Measurements from ENCODE around the gene ST8SIA1. TPM values are rescaled to one million over a fixed set of nuclear protein-coding genes. Genes with fewer than 3 reads are reported as not detected.

Gene ST8SIA1
- polyA plus RNA-seq, 1 of the 3 experiments (the other 2 are of a cell fraction) = 0.12 TPM

GRCh38 chr12:22321018-22321605 is 13.4 kb downstream of the ST8SIA1 start:
- no peak overlapping the region for H3K27ac ChIP-seq (ENCODE audit: low read depth in 2 of 2, low read length in 1 of 2)
- DNase-seq = no peak
- H4K20me1 ChIP-seq (ENCODE audit: insufficient read depth) = no peaks in the 10 kb centered on the region
- POLR2A ChIA-PET = no interaction called here
- WGBS (ENCODE audit: low lambda C conversion rate) = 49% methylated on average over 11 of the region's 11 CpGs
- no peak overlapping the region for H3K4me2 ChIP-seq
- H3K79me2 ChIP-seq (ENCODE audit: insufficient read depth) = no peaks in the 10 kb centered on the region
- H3K9me2 ChIP-seq = no peaks in the 10 kb centered on the region
- H3K9ac ChIP-seq = no peak overlapping the region
- no peak overlapping the region for H3K4me3 ChIP-seq (ENCODE audit: low read depth in 2 of 2, low read length in 1 of 2)
- H3F3A ChIP-seq (replicated peaks; ENCODE audit: insufficient read depth) = no peaks in the 10 kb centered on the region
- no peak overlapping the region for H2AFZ ChIP-seq (ENCODE audit: low read depth)
- TF ChIP-seq RAD21 (IDR thresholded peaks at IDR 0.05; ENCODE audit: low read length) = no peak
- no peak for TF ChIP-seq GABPA (IDR thresholded peaks at IDR 0.05; ENCODE audit: low read depth)
- TF ChIP-seq RFX5 (IDR thresholded peaks at IDR 0.05; ENCODE audit: low read length) = no peak
- no peak for TF ChIP-seq FOXJ3 (CRISPR knock-in tag; IDR thresholded peaks at IDR 0.05)
- no peak for TF ChIP-seq TAF1 (IDR thresholded peaks at IDR 0.05; ENCODE audit: borderline replicate concordance, low read depth, low read length)
- TF ChIP-seq GATA2 (CRISPR knock-in tag; IDR thresholded peaks at IDR 0.05) = no peak
- no peak for TF ChIP-seq MEF2A (IDR thresholded peaks at IDR 0.05; ENCODE audit: borderline replicate concordance, low read depth)
- TF ChIP-seq CTCF (IDR thresholded peaks at IDR 0.05) = no peak
- no peak for TF ChIP-seq MXI1 (IDR thresholded peaks at IDR 0.05; ENCODE audit: low read depth, low read length)
- TF ChIP-seq USF2 (IDR thresholded peaks at IDR 0.05; ENCODE audit: borderline replicate concordance, low read depth, low read length) = no peak
- no peak for TF ChIP-seq RCOR1 (IDR thresholded peaks at IDR 0.05; ENCODE audit: low read length)
- TF ChIP-seq TEAD4 (IDR thresholded peaks at IDR 0.05; ENCODE audit: borderline replicate concordance, insufficient read depth) = no peak
- TF ChIP-seq ZBTB33 (IDR thresholded peaks at IDR 0.05; ENCODE audit: borderline replicate concordance, low read depth) = no peak
- no peak for TF ChIP-seq EP300 (IDR thresholded peaks at IDR 0.05; ENCODE audit: borderline replicate concordance in 1 of 2, low read depth in 1 of 2, low read length in 1 of 2)
- no peak for TF ChIP-seq PBX3 (IDR thresholded peaks at IDR 0.05)
- TF ChIP-seq REST (IDR thresholded peaks at IDR 0.05; ENCODE audit: low read depth, low read length) = no peak
- TF ChIP-seq NFIC (IDR thresholded peaks at IDR 0.05; ENCODE audit: borderline replicate concordance) = no peak
- no peak for TF ChIP-seq FOXM1 (IDR thresholded peaks at IDR 0.05; ENCODE audit: low read depth)
- TF ChIP-seq CHD2 (IDR thresholded peaks at IDR 0.05; ENCODE audit: low read length, partially characterized antibody) = no peak
- no peak for TF ChIP-seq EZH2phosphoT487 (IDR thresholded peaks at IDR 0.05; ENCODE audit: borderline replicate concordance, low read depth)
- CTCF ChIA-PET = interaction anchor here (0.6 to 1.4 kb wide), 2 partner anchors 14 to 131 kb away, joined by 3 to 6 read pairs; no protein-coding TSS in a partner anchor
- no peaks in the 10 kb centered on the region for H3K4me1 ChIP-seq (ENCODE audit: control insufficient read depth in 1 of 2, insufficient read depth in 2 of 2, low read depth in 1 of 2, low read length in 1 of 2)
- H3K9me3 ChIP-seq = no peaks in the 10 kb centered on the region
- H3K27me3 ChIP-seq (ENCODE audit: insufficient read depth) = peaks cover 12% of the 10 kb centered on the region; the same call in 1 of the 2 replicates
- H3K36me3 ChIP-seq (replicated peaks in 1 of 2; ENCODE audit: control insufficient read depth in 1 of 2, insufficient read depth in 2 of 2, low read length in 1 of 2) = no peaks in the 10 kb centered on the region
